RWPE1 (cell line): Measurements from ENCODE around the gene RALA.

Source experiments
- CTCF ChIA-PET: fragments of 350-600 bp; sonication (Branson Sonifier 250); formaldehyde crosslinking; extraction: SDS; loops from one replicate; lab custom pipeline; 2021; lab: Yijun Ruan, JAX
- POLR2A ChIA-PET: fragments of 400-600 bp; formaldehyde crosslinking; extraction: SDS; loops from one replicate; lab custom pipeline; 2020; ENCODE audit warnings: antibody characterized with exemption; ENCODE audit not compliant: low non-redundant PET; lab: Yijun Ruan, JAX
- DNase-seq: peaks from one replicate; pipeline ENCODE4 v3.0.0; 2012; ENCODE audit warnings: low spot score
- H3K27ac ChIP-seq: fragments of 450-650 bp; 2 replicates; pipeline ENCODE4 v1.5.1; 2017
- CTCF ChIP-seq: fragments of 450-650 bp; conservative IDR thresholded peaks from 2 replicates; pipeline ENCODE4 v1.5.1; 2017; ENCODE audit warnings: low read depth, mild to moderate bottlenecking

The RALA gene

GRCh38 chr7:39634478-39634805, 11.1 kb downstream of the RALA start:
- no peak overlapping the region for H3K27ac ChIP-seq
- DNase-seq, result no peak
- ChIA-PET CTCF (no interaction called here), POLR2A (no interaction called here)
- no peak for TF ChIP-seq CTCF

GRCh38 chr7:39637400-39637799, 14.0 kb downstream of the RALA start:
- CTCF ChIA-PET, result interaction anchor here (0.5 kb wide), 1 partner anchor 29 kb away, joined by 3 read pairs; no protein-coding TSS in a partner anchor
- POLR2A ChIA-PET, result no interaction called here
- DNase-seq, result no peak
- no peak for TF ChIP-seq CTCF
- H3K27ac ChIP-seq, result no peak overlapping the region

- ChIA-PET POLR2A (no interaction called here), CTCF (no interaction called here)
- no peak for TF ChIP-seq CTCF
- DNase-seq, result no peak
- no peak overlapping the region for H3K27ac ChIP-seq
These were observed 14.7 kb downstream of the RALA start for GRCh38 chr7:39637963-39638485.

GRCh38 chr7:39642896-39643295, 19.5 kb downstream of the RALA start:
- CTCF ChIA-PET, result no interaction called here
- TF ChIP-seq CTCF, result no peak
- no peak for DNase-seq
- no peak overlapping the region for H3K27ac ChIP-seq
- POLR2A ChIA-PET, result no interaction called here

GRCh38 chr7:39644170-39644569, 20.8 kb downstream of the RALA start:
- TF ChIP-seq CTCF, result no peak
- POLR2A ChIA-PET, result no interaction called here
- CTCF ChIA-PET, result no interaction called here
- H3K27ac ChIP-seq, result no peak overlapping the region
- peak; percentile 36 for DNase-seq

- no peak for DNase-seq
- ChIA-PET CTCF (no interaction called here), POLR2A (no interaction called here)
- no peak overlapping the region for H3K27ac ChIP-seq
- TF ChIP-seq CTCF, result no peak
These were observed 22.4 kb downstream of the RALA start for GRCh38 chr7:39645482-39646407.
